HG03095 (cell line): ENCODE measurements around the gene NPAS1.

ENCODE experiments used
- ATAC-seq: cut with Tn5 transposase; IDR thresholded peaks from one replicate; pipeline ENCODE4 v1.9.1; 2021; ENCODE audit warnings: moderate library complexity; ENCODE audit not compliant: unreplicated experiment

Gene NPAS1

DNA sequence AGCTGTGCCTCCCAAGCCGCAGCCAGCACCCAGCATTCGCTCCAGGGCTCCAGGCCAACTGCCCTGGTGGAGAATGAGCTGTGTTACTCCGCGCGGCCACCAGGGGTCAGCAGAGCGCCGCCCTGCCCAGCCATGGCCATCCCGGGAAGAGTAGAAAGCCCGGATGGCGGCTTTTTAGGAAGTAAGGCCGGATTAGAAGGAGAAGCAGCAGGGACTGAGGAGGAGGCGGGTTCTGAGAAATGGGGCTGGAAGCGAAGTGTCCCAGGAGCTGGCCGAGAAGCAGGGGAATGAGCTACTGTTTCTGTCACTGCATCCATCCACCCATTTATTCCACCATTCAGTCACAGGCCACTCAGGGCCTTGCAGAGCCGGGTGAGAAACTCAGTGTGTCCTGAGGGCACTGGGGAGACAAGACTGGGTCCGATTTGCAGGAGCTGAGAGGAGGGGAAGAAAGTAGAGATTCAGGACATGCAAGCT, 6.6 kb upstream of the NPAS1 start:
- ATAC-seq: no peak

DNA sequence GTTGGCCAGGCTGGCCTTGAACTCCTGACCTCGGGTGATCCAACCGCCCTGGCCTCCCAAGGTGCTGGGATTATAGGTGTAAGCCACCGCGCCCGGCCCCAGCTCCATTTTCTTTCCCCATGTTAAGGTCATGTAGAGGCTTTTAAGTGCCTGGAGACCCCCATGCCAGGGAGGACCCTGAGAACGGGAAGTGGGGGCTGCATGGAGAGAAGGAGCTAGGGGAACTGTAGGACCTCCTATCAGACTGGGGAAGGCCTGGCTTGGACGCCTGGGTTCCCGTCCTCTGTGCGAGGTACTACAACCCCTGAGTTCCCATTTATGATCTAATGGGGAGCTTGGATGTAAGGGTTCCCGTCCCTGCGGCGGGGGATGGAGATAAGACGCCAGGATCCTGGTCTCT, 714 bp upstream of the NPAS1 start:
- no peak for ATAC-seq

DNA sequence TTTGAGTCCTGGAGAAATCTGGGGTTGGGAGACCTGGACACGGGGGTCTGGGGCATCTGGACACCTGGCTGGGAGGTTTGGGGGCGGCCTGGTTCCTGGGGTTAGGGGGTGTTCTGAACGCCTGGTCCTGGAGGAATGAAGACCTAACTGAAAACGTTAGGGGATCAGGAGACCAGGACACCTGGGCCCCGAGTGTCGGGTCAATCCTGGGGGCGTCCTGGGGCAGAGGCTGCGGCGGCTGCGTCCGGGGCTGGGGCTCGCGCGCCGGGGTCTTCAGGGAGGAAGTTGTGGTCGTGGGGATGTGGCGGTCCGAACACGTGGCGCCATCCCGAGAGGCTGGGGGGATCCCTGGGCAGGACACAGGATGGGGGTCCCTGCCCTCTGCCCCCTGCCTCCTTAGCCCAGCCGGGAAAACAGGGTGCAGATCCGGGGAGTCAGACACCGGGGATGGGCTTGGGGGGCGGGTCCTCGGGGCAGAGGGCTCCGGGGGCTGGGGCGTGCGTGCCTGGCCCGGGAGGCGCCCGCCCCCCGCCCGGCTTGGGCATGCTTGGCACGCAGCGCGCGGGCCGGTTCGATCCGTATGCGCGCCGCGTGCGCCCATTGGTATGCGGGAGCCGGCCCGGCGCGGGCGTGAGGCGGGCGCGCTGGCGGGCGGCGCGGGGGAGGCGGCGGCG, 632 bp downstream of the NPAS1 start:
- ATAC-seq: no peak

DNA sequence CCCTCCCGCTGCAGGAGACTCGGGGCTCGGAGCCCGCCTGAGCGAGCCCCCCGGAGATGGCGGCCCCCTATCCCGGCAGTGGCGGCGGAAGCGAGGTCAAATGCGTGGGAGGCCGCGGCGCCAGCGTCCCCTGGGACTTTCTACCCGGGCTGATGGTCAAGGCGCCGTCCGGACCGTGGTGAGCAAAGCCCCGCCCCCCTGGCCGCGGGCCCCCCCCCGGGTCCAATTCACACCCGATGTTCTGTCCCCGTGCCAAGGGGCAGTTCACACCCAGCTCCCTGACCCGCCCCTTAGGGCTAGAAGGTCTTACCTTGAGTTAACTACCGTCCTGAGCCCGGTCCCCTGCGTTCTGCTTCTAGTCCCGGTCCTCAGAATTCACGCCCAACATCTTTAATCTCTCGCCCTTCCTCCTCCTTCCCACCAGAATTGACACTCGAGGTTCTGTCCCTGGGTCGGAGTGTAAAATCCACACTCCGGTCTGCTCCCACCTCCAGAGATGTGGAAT, 1.4 kb downstream of the NPAS1 start:
- ATAC-seq: no peak

DNA sequence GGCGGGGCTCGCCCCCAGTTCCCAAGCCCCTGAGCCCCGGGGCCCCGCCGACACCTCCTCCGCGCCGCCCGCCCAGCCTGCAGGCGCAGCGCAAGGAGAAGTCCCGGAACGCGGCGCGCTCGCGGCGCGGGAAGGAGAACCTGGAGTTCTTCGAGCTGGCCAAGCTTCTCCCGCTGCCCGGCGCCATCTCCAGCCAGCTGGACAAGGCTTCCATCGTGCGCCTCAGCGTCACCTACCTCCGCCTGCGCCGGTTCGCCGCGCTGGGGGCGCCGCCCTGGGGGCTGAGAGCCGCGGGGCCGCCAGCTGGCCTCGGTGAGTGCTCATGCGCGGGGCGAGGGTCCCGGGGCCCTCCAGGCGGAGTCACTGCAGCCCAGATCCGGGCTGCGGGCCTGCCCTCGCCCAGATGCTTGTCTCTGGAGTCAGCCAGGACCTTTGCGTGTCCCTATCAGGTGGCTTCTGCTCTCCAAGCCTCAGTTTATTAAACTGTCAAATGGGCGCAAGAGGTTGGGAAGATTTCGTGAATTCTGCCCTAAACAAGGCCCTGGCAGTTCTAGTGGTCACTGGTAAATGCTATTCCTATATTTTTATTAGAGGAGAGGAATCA, 2.0 kb downstream of the NPAS1 start:
- no peak for ATAC-seq

DNA sequence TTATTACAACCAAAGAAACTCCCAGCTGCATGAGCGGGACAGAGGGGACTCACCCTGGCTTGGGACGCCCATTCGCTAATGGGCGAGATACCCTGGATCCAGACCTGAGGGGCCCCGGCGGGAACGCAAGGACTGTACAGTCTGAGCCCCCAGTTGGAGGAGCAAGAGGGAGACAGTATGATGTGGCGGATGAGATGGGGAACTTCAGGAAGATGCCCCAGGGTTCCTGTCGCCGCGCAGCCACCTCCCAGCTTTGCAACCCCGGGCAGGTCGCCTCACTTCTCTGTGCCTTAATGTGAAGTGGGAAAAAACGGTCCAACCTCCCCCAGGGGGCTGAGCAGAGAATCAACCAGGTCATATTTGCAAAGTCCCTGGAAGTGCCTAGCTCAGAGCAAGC, 2.5 kb downstream of the NPAS1 start:
- ATAC-seq: no peak

DNA sequence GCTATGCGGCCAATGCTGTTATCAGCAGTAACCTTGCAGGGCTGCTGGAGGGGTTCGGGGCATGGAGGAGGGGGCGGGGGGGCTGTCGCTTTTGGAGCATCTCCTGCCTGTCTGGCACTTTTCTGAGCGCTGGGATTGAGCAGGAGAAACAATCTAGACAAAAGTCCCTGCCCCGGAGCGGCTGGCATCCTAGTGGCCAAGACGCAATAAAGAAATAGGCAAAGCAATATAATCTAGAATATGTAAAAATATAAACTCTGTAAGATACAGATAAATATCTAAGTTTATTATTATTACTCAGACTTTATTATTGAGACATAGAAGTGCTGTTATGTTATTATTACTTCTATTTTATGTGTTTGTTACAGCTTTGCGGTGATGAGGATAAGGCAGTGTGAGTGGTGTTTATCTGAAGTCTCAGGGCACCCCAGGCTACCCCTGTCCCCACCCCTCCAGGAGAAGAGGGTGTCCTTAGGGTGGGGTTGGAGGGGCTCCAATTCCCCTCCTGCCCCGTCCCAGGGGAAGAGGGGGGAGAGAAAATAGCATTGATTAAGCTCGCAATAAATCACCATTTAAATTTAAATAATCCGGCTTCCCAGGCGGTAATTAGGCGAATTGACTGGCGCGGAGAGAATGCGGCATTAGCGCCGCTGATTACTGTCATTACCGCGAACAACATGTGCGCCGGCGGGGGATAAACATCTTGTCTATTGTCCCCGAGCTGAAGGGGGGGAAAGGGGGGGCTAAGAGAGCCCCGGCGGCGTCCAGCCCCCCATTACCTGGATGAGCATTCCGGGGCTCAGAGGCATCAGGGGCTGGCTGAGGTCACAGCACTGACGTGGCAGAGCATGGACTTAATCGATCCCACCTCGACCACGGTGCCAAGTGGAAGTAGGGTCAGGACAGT, 3.2 kb downstream of the NPAS1 start:
- no peak for ATAC-seq

DNA sequence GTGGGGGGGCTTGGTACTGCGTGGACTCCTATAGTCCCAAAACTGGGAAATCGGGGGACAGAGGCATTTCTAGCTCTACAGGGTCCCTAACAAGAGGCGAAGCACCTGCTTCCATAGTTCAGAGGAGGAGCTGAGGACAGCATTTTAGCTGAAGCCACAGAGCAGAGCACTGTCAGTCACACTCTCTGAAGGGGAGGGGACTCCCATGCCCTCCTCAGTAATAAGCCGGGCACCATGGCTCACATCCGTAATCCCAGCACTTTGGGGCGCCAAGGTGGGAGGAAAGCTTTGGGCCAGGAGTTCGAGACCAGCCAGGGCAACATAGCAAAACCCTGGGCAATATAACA, 3.8 kb downstream of the NPAS1 start:
- no peak for ATAC-seq

DNA sequence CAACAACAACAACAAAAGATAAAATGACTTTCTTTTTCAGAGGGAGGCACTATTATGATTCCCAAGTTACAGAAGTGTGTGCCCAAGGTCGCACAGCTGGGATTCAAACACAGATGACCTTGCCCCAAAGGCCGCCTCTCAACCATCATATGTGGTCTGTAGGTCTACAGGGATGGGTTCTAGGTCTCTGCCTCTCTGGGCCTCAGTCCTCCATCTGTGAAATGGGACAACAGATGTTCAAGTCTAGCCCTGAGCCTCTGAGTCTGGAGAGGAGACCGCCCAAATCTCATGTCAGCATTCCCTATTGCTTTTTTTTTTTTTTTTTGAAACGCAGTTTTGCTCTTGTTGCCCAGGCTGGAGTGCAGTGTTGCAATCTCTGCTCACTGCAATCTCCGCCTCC, 4.9 kb downstream of the NPAS1 start:
- ATAC-seq: no peak

DNA sequence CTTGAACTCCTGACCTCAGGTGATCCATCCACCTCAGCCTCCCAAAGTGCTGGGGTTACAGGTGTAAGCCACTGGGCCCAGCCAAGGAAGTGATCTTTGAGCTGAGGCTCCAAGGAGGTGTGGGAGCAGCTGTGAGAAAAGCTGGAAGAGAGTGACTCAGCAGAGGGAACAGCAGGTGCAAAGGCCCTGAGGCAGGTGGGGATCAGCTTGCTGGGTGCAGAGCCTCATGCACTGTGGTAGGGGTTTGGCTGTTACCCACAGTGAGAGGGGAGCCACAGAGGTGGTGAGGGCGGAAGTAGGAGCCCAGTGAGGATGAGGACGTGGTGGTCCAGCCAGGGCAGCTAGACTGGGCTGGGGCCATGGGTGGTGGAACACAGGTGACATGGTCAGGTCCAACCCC, 6.5 kb downstream of the NPAS1 start:
- ATAC-seq: no peak

DNA sequence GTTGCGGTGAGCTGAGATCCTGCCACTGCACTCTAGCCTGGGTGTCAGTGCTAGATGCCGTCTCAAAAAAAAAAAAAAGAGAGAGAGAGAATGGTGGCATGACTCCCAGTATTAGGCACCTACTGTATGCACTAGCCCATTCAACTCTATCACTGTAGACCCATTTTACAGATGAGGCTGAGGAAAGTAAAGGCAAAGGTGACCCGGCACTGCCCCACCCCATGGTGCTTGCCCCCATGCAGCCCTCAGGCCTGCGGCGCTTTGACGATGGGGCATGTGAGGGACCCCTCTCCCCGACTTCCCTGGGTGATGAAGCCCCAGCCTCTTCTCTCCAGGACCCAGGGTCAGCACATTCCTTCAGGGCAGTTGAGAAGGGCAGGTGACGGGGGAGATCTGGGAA, 7.3 kb downstream of the NPAS1 start:
- ATAC-seq: no peak

DNA sequence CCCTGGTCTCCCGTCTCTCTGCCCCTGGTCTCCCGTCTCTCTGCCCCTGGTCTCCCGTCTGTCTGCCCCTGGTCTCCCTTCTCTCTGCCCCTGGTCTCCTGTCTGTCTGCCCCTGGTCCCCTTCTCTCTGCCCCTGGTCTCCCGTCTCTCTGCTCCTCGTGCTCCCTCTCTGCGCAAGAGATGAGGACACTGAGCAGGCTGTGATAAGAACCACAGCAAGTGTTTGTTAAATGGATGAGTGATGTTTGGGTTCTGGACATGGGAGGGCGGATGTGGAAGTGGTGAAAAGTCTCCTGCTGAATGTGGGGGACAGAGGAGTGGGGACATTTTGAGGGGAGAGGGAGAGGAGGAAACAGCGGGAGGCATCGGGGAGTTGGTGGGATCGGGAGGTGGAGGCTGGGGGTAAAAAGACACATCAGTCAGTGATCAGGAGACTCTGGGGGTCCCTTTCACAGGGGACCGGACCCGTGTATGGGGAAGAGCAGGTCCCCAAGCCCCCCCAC, 8.0 kb downstream of the NPAS1 start:
- ATAC-seq: no peak

DNA sequence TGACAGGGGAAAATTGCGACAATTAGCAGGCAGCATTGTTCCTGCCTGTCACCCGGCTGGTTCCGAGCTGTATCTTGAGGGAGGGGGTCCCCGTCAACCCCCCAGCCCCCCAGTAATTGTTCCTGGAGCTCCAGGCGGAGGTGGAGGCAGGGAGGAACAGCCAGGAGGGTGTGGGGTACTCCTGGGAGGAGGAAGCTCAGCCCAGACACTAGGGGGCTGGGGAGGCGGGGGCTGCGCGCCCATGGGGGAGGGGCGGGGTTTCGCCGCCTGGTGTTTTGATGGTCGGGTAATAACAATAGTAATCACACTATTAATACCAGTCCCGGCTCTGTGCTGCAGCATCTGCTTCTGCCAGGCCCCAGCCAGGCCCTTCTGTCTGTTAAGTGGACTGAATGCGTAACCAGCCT, 8.6 kb downstream of the NPAS1 start:
- no peak for ATAC-seq

DNA sequence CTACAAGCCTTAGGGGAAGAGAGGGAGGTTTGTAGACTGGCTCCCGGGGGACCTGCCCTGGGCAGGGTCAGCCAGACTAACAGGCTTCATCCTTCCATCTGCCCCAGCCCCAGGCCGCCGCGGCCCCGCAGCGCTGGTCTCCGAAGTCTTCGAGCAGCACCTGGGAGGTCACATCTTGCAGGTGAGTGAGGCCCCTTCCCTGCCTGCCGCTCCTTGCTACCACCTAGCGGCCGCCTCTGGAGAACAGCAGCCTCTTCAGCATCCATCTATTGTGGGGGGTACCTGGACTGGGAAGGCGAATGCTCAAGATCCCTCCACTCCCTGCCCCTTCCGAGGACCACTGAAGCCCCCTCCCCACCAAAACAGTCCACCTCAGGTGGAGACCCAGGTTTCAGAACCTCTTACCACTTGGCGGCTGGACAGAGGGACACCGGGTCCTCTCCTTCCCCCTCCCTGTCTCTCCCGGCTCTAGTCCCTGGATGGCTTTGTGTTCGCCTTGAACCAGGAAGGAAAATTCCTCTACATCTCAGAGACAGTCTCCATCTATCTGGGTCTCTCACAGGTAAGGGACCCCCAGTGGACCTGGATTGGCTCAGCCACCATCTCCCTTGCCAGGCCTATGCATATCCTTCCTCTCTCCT, 12.7 kb downstream of the NPAS1 start:
- no peak for ATAC-seq

DNA sequence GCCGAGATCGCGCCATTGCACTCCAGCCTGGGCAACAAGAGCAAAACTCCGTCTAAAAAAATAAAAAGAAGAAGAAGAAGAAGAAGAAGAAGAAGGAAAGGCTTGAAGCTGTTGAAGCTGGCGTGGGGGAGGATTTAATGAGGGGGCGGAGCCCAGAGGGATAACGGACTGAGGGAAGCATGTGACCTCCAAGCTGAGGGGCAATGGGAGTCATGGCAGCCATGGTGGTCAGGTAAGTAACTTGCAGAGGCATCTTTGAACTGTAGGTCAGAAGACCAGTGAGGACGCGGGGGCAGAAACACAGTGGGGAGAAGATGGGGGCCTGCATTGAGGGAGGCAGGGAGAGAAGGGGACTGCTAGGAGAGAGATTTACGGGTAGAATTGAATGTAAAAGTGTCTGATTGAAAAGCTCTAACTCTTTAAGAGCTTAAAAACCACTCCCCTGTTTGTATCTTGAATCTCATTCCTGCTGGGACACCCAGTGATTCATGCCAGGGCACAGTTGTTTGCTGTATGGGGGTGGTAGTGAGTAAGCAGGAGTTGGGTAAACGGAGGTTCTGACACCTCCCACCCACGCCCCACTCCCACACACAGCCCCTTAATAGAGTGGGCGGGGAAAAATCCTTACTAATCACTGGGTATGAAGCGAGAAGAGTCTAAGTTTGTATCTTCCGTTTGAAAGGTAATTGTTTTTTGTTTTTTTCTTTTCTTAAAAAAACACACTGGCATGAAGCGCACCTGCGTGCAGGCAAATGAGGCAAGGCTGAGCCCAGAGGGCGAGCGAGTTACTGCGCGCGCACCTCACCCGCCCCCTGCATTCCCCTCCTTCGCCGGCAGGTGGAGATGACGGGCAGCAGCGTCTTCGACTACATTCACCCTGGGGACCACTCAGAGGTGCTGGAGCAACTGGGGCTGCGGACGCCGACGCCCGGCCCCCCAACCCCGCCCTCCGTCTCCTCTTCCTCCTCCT, 15.8 kb downstream of the NPAS1 start:
- peak; percentile 79 for ATAC-seq

DNA sequence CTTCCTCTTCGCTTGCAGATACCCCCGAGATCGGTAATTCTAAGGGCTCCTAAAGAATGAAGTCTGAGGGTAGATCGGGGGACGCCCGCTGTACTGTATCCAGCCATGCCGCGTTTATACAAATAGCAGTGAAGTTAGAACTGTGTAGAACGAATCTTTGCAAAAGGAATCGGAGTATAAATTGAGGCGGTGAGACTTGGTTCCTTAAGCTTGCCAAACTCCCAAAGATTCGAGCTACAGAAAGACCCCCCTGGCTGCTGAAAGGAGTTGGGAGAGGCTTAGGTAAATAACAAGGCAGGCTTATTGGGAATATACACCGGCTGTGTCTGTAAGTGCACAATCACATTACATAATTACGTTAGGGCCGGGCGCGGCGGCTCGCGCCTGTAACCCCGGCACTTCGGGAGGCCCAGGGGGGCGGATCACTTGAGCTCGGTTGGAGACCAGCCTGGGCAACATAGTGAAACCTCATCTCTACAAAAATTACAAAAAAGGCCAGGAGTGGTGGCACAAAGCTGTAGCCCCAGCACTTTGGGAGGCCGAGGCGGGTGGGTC, 16.5 kb downstream of the NPAS1 start:
- ATAC-seq: peak; percentile 26

DNA sequence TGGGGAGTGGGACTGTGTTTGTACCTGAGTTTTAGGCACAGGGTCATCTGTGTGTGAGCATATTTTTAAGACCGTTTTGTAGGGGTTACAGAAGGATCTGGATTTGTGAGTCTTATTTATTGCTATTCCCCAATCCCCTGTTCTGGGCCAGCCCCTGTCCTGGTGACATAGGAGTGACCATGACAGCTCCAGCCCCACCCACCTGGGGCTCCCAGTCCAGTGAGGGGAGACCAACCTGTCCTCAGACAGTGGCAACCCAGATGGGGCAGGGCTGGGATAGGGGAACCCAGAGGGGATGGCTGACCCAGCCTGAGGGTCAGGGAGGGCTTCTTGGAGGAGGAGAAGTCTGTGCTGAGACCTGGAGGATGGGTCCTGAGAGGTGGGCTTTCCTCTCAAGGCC, 18.1 kb downstream of the NPAS1 start:
- ATAC-seq: no peak

DNA sequence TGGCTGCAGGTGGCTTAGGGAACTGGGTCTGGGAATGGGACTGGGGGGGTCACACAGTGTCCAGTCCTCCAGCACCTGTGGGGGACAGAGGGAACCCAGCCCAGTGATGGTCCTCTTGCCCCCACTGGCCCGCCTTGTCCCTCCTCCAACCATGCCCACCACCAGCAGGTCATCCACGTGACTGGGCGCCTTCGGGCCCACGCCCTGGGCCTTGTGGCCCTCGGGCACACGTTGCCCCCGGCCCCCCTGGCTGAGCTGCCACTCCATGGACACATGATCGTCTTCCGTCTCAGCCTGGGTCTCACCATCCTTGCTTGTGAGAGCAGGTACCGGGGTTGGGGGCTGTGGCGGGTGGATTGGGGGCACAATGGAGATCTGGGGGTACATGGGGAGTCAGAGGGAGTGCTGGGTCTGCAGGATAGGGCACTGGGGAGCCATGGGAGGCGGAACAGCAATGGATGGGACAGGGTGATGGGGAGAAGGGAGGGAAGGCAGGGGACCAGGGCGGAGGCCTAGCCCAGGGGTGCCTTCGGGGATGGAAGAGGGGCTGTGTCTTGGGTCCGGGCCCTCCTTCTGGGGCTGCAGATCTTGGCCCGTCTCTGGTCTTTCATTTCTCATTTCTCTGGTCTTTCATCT, 19.7 kb downstream of the NPAS1 start:
- ATAC-seq: no peak

DNA sequence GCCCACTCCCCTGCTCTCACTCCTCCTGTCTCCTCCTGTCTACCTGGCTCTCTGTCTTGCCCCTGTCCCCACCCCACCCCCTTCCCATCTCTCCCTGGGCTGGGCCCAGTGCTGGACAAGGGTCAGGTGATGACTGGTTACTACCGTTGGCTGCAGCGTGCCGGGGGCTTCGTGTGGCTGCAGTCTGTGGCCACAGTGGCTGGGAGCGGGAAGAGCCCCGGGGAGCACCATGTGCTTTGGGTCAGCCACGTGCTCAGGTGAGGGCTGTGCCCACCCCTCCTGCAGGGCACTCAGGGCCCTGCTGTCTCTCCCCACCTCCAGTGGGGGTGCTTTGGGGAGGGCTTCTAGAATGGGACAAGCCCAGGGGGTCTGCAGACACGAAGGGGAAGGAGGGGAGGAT, 21.2 kb downstream of the NPAS1 start:
- no peak for ATAC-seq
